ENCODE measurements around the gene GDF9. TPM values are rescaled to one million over a fixed set of nuclear protein-coding genes. Genes with fewer than 3 reads are reported as not detected.

GDF9 gene
- total RNA-seq, 4 donors from 2014 or later, result 0.22 to 0.75 (median 0.51) TPM; not detected in 1

- no peak for TF ChIP-seq CTCF (IDR thresholded peaks at IDR 0.05; ENCODE audit: low read depth)
These were observed 29.4 kb downstream of the GDF9 start for GRCh38 chr5:132836852-132837251.

GRCh38 chr5:132834057-132834456 is 32.2 kb downstream of the GDF9 start:
- TF ChIP-seq CTCF (IDR thresholded peaks at IDR 0.05; ENCODE audit: low read depth), result no peak

- TF ChIP-seq CTCF (IDR thresholded peaks at IDR 0.05; ENCODE audit: low read depth), result no peak
These were observed 33.7 kb downstream of the GDF9 start for GRCh38 chr5:132832612-132833011.

GRCh38 chr5:132831095-132831860 is 35.0 kb downstream of the GDF9 start:
- TF ChIP-seq CTCF (IDR thresholded peaks at IDR 0.05; ENCODE audit: low read depth), result no peak

- TF ChIP-seq CTCF (IDR thresholded peaks at IDR 0.05; ENCODE audit: low read depth), result no peak
These were observed 35.7 kb downstream of the GDF9 start, which contains the start of gene SHROOM1 for GRCh38 chr5:132830436-132831094. Gene SHROOM1, minus strand, starts transcription at chr5:132830647. Its CDS starts 4,507 bp downstream, at chr5:132826140.

GRCh38 chr5:132829742-132830435 is 36.4 kb downstream of the GDF9 start:
- TF ChIP-seq CTCF (IDR thresholded peaks at IDR 0.05; ENCODE audit: low read depth), result no peak
